GM19043 (cell line): Measurements from ENCODE around the gene PDIA5.

Experiments used
- ATAC-seq: cut with Tn5 transposase; IDR thresholded peaks from one replicate; pipeline ENCODE4 v1.9.1; 2021; ENCODE audit warnings: low read depth; ENCODE audit not compliant: unreplicated experiment

The PDIA5 gene

DNA sequence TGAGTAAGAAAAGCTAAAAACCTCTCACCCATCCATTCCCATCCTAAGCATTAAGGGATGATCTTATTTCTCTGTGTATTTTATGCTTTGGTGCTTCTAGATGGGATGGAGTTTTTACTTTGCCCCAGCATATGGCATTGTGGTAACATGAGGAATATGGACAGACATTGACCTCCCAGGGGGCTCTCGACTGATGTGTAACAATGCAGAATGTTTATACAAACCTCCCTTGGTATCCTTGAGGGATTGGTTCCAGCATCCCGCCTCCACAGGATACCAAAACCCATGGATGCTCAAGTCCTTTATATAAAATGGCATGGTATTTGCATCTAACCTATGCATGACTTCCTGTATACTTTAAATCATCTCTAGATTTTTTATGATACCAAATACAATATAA lies 21.6 kb downstream of the PDIA5 start:
- no peak for ATAC-seq

DNA sequence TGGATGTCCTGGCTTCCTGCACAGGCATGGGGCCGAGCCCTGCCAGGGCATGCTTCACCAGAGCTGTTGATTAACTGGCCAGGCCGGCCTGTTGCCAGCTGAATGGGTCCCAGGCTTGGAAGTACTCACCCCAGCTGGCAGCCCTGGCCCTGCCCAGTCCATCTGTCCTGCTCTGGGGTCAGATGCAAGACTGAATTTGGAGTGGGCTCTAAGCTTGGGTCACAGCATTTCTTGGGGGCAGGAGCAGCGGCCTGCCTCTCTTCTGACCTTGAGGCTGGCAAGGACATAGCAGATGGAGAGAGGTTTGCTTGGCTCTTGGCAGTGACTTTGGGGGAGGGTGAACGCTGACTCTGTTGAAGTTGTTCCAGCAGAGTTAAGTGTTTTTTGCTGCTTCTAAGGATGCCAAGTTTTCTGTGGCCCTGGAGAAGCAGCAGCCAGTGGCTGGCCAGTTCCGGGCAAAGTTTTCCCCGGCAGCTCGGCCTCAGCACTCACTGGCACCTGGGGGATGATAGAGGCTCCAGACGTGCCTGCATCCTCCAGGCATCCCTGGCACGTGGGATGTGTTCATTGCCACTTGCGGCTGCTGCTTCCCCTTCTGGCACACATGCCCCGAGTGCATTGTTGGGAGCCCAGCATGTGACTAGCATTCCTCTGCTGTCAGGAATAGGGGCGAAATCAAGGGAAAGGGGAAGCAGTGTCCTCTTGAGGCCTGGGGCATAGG lies 22.9 kb downstream of the PDIA5 start:
- no peak for ATAC-seq

DNA sequence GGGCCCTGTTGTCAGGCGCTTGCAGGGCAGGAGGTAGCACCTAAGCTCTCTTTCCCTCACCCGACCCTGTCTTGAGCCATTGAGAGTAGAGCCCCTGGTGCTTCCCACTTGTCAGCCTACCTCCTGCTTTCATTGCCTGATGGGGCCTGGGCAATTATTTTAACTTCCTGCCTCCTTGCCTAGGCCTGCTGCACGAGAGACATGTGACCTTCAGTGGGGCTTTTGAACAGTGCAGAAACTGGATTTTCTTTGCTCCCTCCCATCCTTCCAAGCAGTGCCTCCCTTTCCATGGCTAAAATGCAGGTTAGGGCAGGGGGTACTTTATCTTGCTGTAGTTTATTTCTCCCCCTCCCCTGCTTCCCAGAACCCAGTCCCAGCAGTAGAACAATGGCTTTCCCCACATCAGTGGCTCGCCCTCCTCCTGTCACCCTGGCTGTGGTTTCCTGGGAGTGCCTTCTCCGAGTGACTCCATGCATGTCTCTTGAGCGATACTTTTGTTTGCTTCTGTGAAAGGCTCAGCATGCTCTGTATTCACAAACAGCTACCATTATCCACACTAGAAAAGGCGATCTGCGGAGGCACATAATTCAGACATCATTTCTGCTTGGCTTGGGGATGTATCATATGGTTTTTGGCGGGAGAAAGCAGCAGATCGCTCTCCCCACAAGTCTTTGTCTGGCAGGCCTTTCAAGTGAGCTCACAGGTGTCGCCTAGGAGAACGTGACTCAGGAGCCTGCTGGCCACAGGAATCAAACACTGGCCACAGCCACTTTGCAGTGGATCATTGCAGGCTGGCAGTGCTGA lies 24.1 kb downstream of the PDIA5 start:
- ATAC-seq = no peak

GRCh38 chr3:123092243-123092642 lies 25.4 kb downstream of the PDIA5 start:
- ATAC-seq = no peak

DNA sequence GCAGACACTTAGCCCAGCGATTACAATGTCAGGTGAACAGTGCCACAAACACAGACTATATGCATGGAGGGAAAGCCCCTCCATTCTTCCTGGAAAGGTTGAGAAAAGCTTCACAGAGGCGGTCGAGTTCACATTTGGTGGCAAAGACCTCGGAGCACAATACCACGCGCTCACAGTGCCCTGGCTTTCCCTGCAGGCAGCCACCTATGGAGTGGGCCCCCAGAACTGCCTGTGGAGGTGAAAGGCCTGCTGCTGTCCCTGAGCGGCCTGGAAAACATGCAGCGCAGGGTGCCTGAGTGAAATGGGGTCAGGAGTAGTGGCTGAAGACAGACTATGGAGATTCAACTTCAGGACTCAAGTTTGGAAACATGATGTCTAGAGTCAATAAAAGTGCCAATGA lies 26.9 kb downstream of the PDIA5 start:
- no peak for ATAC-seq

DNA sequence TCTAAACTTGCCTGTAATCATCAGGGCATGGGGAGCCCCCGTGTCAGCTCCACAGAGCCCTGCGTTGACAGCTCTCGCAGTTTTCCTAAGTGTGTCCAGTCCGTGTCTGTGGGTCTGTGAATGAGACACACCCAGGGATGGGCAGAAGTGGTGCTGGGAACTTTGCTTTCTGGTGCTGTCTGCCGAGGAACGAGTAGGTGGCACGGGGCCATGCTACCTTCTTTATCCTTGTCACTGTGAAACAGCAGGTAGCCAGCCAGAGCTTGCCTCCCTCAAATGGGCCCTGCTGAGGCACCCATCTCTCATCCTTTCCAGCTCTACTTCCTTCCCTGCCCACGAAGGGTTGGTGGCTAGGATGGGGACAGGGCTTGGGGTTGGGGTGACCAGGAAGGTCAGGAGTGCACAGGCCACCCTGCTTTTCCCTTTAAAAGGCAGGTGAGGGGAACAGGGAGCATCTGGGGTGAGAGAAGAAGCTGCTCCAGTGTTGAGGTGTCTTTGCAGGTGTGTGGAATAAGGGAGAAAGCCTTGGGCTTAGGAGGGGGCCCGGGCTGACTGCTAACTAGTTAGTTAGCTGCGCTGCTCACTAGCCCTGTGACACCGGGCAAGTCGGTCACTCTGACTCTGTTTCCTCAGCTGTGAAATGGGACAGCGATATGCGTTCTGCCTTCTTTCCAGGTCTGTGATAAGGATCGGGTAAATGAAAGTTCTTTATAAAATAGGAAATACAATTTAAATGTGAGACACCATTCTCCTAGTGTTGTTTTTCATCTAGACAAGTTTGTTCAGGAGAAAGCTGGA lies 27.9 kb downstream of the PDIA5 start:
- no peak for ATAC-seq

- no peak for ATAC-seq
Observed at GRCh38 chr3:123096126-123096525, 29.3 kb downstream of the PDIA5 start.

- ATAC-seq = no peak
Observed at GRCh38 chr3:123096731-123097130, 29.9 kb downstream of the PDIA5 start.

- ATAC-seq = no peak
Observed at GRCh38 chr3:123098426-123099330, 31.9 kb downstream of the PDIA5 start.

DNA sequence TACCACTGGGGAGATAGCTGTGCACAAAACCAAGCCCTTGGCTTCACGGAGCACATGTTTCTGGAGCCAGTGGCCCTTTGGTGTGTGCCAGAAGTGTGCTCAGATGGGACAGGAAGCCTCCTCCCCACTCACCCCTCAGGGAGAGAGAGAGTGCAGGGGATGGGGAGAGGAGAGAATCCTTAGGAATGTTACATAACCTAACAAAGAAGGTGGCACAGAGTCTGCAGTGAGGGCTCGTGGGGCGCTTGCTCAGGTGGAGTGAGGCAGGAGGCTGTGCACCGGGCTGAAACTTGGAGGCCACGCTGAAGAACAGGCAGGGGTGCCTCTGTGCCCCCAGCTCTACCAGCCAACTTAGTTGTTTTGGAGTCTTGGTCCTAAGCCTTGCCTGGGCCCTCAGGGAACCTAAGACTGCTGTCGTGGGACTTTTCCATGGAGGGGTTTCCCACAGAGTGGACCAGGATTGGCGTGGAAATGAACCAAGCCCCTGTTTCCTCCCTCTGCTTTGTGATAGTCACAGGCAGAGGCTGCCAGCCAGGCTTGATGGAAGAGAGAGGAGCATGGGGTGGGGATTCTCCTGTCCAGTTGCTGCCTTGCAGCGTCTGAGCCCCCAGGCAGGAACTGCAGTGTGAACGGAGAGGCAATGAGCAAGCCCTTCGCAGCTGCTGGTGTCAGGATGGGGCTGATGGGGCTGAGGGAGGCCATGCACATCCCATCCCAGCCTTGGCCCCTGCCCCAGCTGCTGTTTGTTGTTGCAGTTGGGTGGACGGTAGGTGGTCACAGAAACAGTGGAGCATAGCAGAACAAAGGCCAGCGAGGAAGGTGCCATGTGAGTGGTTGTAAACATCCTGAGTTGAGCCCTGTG lies 32.7 kb downstream of the PDIA5 start:
- ATAC-seq = no peak

- no peak for ATAC-seq
Observed at GRCh38 chr3:123100193-123100776, 33.5 kb downstream of the PDIA5 start.

DNA sequence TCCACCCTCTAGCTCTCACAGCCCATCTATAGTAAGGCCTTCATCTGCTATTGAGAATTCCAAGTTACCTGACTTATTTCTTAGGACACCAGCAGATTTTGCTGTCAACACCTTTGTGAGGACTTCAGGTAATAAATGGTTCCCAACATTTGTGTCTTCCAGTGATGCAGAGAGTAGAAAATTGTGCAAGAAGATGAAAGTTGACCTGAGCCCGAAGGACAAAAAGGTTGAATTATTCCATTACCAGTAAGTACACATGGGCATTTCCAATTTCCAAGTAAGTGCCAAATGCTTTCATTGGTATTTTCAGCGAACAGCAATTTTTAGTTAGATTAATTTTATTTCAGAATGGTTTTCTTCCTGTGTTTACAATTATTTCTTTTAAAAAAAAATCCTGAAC lies 35.4 kb downstream of the PDIA5 start:
- ATAC-seq = no peak

DNA sequence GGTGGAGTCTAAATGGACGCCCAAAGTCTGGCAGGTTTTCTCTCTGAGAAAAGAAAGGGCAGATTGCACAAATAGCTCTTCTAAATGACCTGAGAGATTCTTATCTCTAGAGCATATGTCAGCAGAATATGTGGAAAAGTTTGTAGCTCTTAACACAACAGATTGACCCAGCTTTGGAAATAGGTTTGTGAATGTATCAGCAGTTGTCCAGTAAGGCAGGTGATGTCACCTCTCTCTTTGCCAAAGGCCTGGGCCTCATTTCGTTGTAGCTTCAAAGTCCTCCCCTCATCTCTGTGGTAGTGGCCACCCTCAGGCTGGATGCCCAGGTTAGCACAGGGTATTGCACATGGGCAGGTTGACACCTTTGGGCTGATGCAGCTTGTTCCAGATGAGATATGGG lies 36.0 kb downstream of the PDIA5 start:
- no peak for ATAC-seq

- no peak for ATAC-seq
Observed at GRCh38 chr3:123104550-123104949, 37.7 kb downstream of the PDIA5 start.

DNA sequence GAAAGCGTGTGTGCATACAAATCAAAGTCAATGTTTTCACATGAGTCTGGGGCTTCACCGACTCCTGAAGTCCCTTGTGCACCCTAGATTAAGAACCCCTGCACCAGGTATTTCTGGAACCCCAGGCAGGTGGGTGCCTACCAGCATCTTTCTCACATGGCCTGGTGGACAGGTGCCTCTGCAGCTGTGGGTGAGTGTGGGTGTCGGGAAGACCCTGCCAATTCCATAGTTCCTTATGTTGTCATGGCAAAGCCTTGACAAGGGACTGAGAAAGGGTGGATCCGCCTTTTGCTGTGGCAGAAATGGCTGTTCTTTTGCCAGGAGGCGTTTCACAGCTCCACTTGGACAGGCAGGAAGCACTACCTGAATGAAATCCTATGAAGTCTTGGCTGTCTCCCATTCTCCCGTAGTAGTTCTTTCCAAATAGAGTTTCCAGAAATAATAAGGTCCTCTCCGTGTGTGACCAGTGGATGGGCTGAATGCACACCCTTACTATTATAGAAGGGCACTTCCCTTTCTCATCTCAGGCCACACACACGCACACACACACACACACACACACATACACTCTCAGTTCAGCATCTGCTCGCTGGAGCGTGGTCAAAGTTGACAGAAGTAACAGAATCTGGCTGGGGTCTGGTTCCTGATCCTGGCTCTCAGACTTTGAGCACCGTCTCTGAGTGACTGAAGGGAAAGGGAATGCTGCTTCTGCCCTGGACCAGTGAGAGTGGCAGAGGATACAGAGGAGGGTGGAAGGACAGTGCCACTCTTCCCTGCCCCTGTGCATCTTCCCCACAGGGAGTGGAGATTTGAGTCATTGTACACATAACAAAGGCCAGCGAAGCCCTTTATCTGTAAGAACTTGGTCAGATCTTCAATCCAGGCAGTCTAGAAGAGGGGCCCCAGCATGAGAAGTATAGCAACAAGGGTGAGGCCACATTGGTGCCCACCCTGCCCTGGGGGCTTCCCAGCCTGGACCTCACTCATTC lies 38.7 kb downstream of the PDIA5 start:
- ATAC-seq = no peak

DNA sequence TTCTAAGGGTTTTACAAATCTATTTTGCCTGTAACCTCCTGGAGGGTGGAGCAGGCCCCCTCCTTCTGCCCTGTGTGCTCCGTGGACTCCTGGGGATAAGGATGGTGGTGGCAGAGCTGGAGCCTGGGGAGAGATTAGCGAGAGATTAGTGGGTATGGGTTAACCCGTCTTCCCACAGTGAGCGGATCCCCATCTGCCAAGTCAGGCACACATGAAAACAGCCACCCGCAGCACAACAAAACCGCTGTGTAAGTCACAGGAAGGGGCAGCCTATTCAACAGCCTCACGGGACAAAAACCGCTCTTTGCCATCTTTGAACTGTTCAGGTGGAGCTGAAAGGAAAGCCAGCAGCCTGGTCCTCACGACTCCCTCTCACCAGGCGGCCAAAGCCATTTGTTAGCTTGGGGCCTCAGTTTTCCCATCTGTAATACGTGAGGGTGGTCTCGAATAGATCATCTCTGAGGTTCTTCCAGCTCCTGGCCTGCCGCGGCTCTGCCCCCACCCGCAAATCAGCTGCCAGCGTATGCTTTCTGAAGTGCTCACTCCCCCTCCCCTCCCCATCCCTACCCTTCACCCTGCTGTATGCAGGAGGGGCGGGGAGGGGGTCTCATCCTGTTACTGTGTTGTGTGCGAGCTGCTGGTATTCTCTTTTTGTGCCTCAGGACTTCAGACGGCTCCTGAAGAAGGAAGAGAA lies 43.6 kb downstream of the PDIA5 start:
- ATAC-seq = no peak

- no peak for ATAC-seq
Observed at GRCh38 chr3:123110976-123111615, 44.3 kb downstream of the PDIA5 start.
